GM18499 (cell line): Measurements from ENCODE around the gene SLC15A1.
"Not testable (repeated sequence)": the region's sequence is repeated elsewhere in the genome, so short reads cannot be mapped to it uniquely, and the experiment has no call there.

ENCODE experiments used
- ATAC-seq: cut with Tn5 transposase; IDR thresholded peaks from one replicate; pipeline ENCODE4 v1.9.1; 2021; ENCODE audit warnings: moderate number of reproducible peaks; ENCODE audit not compliant: insufficient read depth, unreplicated experiment

SLC15A1 gene

GRCh38 chr13:98754468-98754867, 2.0 kb upstream of the SLC15A1 start:
- ATAC-seq = not testable (repeated sequence)

- no peak for ATAC-seq
Measured at GRCh38 chr13:98751861-98752466, 508 bp downstream of the SLC15A1 start.

- ATAC-seq = no peak
Measured at GRCh38 chr13:98751367-98751782, 1.1 kb downstream of the SLC15A1 start.

GRCh38 chr13:98749501-98749900, 3.0 kb downstream of the SLC15A1 start:
- no peak for ATAC-seq

- ATAC-seq = no peak
Measured at GRCh38 chr13:98746968-98747367, 5.5 kb downstream of the SLC15A1 start.

DNA sequence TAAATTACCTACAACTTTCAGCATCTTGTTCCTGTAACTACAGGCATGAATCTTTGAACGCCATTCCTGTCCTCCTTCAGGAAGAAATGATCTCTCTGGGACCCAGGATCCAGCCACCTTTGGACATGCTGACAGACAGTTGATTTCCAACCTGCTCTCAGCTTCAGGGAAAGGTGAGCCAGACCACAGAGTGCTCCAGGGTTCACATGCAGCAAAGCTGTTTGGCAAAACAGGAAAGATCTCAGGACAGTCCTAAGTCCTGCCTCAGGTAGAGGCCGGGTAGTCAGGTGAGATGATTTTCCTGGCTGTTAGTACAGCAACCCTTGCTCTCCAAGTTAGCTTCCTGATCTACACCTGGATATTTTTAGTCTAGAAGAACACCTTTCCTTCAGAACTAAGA, 9.1 kb downstream of the SLC15A1 start:
- no peak for ATAC-seq

DNA sequence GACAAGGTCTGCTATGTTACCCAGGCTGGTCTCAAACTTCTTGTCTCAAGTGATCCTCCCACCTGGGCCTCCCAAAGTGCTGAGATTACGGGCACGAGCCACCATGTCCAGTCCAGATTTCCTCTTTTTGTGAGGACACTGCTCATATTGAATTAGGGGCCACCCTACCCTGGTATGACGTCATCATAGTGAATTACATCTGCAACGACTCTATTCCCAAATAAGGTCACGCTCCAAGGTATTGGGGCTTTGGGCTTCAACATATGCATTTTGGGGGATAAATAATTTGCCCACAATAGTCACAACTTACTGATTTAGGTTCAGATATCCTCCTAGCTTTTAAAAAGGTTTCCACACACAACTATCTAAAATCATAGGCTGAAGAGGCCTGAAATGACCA, 9.5 kb downstream of the SLC15A1 start:
- no peak for ATAC-seq

- ATAC-seq = no peak
Measured at GRCh38 chr13:98741741-98742435, 10.6 kb downstream of the SLC15A1 start.

DNA sequence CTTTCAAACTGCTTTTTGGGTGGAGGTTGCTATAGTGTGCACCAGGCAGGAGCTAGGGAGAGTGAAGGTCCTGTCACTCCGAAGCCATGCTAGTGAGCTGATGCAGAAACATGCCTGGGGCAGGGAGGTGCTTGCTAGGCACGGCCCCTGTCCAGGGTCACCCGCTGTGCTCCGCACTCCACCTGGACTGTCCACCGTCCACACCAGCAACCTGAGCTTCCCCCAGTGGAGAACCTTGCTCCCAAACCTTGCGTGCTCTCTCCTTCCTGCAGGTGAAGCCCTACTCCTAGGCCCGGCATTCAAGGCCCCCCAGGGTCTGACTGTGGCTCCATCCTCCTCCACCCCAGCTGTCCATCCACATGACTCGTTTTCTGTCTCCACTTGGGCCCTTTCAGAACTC, 12.3 kb downstream of the SLC15A1 start:
- no peak for ATAC-seq

DNA sequence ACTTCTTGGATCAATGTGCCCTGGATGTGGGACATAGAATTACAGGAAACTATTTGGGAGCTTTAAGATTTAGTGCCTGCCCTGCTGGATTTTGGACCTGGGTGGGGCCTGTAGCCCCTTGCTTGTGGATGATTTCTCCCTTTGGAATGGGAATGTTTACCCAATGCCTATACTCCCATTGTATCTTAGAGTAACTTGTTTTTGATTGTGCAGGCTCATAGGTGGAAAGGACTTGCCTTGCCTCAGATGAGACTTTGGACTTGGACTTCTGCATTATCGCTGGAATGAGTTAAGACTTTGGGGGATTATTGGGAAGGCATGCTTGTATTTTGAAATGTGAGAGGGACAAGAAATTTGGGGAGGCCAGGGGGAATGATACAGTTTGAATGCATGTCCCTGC, 13.5 kb downstream of the SLC15A1 start:
- no peak for ATAC-seq

DNA sequence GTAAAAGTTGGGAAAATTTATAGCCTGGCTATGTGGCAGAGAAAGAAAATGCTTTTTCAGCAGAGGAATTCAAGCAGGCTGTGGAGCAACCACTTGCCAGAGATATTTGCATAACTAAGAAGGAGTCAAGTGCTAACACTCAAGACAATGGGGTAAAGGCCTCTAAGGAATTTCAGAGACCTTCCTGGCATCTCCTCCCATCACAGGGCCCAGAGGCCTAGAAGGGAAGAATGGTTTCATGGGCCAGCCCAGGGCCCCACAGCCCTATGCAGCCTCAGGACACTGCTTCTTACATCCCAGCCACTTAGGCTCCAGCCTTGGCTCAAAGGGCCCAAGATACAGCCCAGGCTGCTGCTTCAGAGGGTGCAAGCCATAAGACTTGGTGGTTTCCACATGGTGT, 14.3 kb downstream of the SLC15A1 start:
- ATAC-seq = no peak

DNA sequence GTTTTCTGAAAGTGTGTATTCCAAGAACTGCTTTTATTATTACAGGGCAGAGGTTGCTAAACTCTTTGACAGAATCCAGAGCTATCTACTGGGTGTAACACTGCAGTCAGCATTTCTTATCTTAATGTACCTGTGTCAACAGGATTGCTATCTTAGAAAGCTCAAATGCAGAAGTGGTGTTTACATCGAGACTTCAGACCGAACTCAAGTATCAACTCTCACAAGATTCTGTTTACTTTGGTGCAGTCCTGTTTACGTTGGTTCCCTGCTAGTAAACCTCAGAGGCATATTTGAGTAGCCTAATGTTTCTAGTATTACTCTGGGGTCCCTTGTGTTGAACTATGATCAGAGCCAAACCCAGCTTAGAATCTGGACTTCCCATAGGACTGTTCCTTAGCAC, 20.5 kb downstream of the SLC15A1 start:
- no peak for ATAC-seq

- ATAC-seq = no peak
Measured at GRCh38 chr13:98731038-98731437, 21.4 kb downstream of the SLC15A1 start.

DNA sequence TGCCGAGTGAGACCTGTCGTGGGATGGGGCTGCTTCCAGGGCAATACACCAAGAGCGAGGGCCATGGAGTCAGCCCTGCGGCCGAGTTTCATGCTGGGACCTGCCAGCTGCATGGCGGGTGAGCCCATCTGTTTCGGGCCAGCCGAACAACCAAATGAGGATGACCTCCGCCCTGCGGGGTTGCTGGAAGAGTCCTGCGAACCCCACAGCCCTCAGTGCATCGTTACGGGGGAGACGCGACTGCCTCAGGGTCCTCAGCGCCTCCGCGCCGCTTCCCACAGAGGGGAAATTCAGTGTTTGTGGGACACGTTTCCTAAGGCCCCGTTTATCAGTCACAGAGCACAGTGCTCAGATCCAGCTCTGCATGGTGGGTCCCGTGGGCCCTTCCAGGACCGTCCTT, 22.0 kb downstream of the SLC15A1 start:
- no peak for ATAC-seq

DNA sequence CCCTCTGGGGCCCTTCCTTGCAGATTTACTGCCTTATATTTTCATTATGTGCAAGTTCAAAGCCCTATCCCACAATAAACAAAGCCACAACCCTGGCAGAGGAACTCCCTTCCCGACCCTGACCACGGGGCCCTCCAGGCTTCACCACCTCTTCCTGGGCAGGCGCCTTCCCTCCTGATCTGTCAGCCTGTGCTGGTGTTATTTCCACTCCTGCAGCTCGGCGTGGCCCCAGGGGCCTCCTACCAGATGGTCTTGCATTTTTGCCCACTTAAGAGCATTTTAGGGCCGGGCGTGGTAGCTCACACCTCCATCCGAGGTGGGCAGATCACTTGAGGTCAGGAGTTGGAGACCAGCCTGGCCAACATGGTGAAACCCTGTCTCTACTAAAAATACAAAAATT, 22.8 kb downstream of the SLC15A1 start:
- ATAC-seq = no peak

- ATAC-seq = no peak
Measured at GRCh38 chr13:98722958-98723357, 29.5 kb downstream of the SLC15A1 start.

GRCh38 chr13:98721825-98722510, 30.5 kb downstream of the SLC15A1 start:
- no peak for ATAC-seq

DNA sequence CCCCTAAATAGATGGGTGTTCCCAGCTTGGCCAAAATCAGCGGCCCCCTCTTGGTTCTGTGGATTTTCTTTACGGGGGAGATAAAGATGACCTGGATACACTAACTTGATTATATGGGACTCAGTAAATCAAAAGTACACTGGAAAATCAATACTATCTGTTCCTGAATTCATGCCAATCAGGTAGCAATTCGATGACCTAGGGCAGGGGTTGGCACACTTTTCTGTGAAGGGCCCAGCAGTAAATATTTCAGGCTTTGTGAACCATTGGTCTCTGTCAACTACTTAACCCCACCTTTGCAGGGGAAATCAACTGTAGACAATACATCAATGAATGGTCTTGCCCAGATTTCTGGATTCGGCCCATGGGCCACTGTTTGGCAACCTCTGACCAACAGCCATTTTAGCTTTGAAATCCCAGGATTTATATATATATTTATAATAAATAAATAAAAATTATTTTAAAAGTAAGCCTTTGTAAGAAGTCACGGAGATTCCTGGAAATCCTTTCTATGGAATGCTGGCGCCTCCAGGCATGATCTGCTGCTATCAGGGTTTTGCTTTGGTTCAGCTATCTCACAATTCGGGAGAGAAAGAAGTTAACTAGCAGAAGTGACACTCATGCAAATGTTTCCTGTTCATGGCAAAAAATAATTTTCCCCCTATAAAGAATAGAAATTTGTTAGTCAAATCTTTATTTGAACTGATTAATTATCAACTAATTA, 32.8 kb downstream of the SLC15A1 start:
- no peak for ATAC-seq

- ATAC-seq = no peak
Measured at GRCh38 chr13:98717891-98718290, 34.6 kb downstream of the SLC15A1 start.

DNA sequence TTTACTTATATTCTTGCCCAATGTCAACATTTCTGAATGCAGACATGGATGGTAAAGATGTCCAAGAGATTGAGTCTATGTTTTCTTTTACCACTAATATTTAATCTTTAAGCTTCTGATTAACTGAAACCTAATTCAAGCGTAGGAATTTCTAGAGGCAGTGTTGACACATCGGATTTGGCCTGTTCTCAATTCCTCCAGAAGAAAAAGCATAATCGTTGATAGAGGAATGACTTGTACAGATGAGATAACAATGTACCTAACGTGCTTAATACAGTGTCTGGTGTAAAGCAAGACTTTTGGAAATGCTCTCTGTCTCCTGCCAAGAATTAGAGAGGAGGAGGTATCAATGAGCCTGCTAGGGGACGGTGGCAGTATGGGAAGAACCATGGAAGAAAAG, 35.2 kb downstream of the SLC15A1 start:
- ATAC-seq = no peak

- no peak for ATAC-seq
Measured at GRCh38 chr13:98710521-98710920, 42.0 kb downstream of the SLC15A1 start.
